NCI-H2029 (cell line): ENCODE measurements around the gene PDE4D.
"Not testable (repeated sequence)": the region's sequence is repeated elsewhere in the genome, so short reads cannot be mapped to it uniquely, and the experiment has no call there.

Source experiments
- DNase-seq: peaks from one replicate; lab custom pipeline; 2025; lab: John Stamatoyannopoulos, UW

Gene PDE4D

DNA sequence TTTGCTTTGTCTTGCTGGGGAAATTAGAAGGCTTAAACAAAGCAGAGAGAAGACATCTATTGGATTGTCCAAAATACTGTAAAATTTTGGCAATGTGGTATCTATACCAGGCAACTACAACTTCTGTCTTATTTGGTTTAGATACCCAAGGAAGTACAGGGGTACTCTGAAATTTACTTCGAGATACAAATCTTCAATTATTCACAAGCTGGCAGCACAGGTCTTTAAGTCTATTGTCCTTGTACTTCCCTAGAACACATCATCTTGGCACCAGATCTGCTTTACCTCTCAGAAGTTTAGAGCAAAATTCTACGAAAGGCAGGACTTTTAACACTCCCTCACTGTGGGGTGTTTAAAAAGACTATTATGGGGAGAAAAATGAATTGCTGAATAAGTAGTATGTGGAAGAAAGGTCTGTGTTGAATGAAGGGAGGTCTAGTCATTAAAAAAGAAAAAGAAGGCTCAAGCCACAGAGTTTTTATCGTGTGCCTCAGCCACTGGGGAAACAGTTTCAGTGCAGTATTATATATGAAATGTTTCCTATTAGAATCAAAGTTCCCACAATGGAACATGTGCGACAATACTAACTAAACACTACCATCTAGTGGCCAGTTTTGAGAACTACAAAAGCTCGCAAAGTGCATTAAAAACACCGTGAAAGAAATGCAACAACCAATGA, 93.7 kb downstream of the PDE4D start:
- peak; percentile 38 for DNase-seq

GRCh38 chr5:59798862-59799667, 94.5 kb downstream of the PDE4D start:
- peak; percentile 41 for DNase-seq

GRCh38 chr5:59795141-59795540, 98.4 kb downstream of the PDE4D start:
- DNase-seq: no peak

DNA sequence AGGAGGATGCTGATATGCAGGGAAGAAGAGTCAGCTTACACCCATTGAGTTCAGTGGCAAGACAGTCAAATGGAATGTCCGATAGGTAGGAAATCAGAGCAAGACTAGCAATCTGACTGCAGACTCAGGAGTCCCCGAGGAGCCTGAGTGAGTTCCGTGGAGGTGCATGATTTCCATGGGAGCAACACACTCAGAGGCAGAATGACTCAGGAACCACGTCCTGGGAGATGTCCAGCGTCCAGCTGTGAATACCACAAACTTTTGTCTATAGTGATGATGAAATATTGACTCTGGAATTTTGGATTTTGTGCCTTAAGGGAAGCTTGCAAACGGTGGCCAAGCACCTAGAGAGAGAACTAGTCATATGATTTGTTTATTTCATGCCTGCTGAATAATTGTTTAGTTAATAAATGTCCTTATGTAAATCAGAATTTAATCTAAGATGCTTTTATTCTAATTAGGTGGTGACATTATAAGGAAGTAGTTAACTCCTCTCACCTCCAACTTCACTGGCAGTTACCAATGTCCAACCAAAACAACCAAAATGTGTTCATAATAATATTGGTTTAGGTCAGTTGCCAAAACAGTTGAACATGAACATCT, 100.4 kb downstream of the PDE4D start:
- DNase-seq: no peak

GRCh38 chr5:59791617-59792016, 101.9 kb downstream of the PDE4D start:
- no peak for DNase-seq

GRCh38 chr5:59790776-59791475, 102.6 kb downstream of the PDE4D start:
- no peak for DNase-seq

- DNase-seq: no peak
These were observed 103.2 kb downstream of the PDE4D start for GRCh38 chr5:59790376-59790775.

- no peak for DNase-seq
These were observed 103.6 kb downstream of the PDE4D start for GRCh38 chr5:59789894-59790293.

DNA sequence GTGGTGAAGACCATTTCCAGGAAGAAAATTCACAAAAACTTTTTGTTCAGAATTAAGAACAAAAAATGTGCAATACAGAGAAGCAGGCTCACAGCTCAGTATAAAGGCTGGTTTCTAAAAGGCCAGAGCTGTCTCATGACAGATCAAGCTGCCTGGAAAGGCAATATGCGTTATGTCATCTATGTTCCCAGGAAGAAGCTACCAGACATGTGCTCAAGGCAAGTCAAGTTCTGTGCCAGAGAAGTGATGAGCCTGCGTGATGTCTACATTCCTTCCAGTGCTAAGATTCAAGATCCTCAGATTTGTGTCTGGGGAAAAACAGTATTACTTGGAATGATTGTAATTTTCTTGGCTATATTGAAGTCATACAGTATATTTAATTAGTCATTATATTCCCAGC, 104.3 kb downstream of the PDE4D start:
- no peak for DNase-seq

DNA sequence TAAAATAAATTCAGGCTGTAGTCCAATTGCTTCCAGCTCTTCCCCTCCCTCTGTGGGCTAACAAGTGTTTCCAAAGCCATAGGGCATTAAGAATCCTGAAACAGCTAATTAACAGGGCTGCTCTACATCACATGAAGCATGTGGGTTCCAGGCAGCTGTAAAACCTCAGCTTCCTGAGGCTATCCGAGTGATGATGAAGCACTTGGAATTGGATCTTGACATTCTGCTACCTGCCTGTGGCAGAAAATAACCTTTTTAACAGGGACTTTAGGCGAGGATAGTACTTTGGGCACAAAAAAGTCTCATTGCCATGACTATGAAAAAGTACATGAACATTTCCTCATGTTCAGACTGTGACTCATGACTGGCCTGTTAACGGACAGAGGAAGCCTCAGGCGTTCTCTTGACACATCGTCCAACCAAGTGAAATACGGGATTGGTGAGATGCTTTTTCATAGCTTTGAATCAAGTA, 107.2 kb downstream of the PDE4D start:
- no peak for DNase-seq

DNA sequence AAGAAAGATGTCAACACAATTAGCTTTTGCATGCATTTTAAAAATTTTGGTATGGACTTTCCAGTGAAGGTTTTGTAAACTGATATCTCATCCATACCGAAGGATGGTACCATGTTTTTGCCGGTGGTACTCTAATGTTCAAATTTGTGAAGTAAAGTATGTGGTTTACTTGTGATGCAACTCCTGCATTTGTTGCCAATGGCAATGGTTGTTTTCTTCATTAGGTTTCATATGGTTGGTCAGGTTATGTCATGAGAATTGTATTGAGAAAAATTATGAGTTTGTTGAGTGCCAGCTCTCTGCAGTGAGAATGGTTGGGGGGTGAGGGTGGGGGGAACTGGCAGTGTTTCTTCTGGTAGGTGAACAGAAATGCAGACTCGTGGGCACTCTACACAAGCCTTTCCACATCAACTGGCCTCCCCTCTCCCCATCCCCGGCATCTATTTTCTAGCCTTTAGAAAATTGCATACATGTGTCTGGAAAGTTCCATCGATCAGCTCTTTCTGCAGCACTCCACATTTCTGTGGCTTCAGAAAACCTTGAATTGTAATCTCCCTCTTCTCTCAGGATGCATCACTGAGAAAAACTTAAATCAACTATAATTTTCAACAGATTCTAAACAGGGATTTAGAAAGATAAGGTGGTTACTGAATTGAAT, 107.7 kb downstream of the PDE4D start:
- no peak for DNase-seq

DNA sequence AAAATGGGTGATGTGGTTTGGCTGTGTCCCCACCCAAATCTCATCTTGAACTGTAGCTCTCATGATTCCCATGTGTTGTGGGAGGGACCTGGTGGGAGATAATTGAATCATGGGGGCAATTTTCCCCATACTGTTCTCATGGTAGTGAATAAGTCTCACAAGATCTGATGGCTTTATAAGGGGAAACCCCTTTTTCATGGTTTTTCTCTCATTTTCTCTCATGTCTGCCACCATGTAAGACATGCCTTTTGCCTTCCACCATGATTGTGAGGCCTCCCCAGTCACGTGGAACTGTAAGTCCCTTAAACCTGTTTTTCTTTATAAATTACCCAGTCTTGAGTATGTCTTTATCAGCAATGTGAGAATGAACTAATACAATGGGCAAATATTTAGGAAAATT, 108.8 kb downstream of the PDE4D start:
- DNase-seq: not testable (repeated sequence)

DNA sequence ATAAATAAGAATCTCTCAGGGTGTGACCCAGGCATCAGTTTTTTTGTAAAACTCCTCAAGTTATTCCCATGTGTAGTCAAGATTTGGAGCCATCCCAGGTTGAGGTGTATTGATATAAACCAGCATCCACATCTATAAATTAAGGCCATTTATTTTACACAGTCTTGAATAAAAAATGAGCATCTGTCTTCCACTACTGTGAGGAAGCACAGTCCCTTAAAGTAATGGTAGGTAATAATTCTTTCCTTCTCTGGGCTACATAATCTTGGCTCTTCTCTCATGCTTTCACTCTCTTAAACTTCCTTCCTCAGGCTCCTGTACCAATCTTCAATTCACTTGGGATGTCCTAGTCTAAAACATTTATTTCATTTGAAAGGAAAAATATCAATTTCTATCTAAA, 110.3 kb downstream of the PDE4D start:
- DNase-seq: no peak

DNA sequence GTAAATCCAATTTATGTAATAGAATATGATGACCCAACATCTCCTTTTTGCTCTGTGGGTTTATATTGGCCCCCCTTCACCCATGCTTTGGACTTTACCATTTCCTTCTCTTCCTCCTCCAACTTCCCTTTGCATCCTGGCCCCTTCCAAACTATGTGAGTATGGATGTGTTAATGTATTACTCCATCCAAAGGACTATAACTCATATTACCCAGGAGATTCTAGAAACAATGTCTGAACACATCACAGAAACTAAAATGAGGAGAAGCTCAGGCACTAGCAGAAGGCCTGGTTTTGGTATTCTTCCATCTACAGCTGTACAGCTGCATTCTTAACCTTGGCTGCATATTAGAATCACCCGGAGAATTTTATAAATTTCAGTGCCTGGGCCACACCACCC, 110.7 kb downstream of the PDE4D start:
- DNase-seq: no peak

- no peak for DNase-seq
These were observed 114.1 kb downstream of the PDE4D start for GRCh38 chr5:59779453-59779852.

- DNase-seq: no peak
These were observed 116.5 kb downstream of the PDE4D start for GRCh38 chr5:59777028-59777427.

GRCh38 chr5:59773294-59773693, 120.2 kb downstream of the PDE4D start:
- DNase-seq: no peak

GRCh38 chr5:59772757-59773156, 120.8 kb downstream of the PDE4D start:
- DNase-seq: no peak

DNA sequence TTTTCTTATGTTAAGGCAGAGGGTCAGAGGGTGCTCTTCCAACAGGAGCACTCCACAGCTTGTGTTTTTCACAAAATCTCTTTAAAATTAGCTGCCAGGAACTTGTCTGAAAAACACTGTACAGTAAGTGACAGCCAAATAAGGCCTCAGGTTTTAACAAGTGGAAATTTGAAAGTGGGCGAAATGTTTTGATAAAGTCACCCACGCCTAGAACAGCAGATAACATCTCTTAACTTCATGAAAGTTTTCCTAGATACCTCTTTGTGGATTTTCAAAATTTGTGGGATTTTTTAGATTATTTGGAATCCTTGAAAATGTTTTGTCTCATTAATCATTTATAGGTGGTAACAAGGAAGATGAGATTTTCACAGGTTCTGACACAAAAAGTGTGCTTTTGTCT, 121.3 kb downstream of the PDE4D start:
- no peak for DNase-seq

DNA sequence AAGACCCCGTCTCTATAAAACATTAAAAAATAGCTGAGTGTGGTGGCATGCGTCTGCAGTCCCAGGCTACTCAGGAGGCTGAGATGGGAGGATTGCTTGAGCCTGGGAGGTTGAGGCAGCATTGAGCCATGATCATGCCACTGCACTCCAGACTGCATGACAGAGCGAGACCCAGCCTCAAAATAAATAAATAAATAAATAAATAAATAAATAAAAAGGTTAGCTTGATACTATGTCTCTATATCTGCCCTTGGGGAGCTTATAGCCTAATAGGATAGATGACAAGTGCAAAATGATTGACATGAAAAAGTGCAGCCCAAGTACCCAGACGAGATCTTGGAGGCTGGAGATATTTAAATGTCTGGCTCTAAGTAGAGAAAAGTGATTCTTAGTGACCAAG, 122.6 kb downstream of the PDE4D start:
- no peak for DNase-seq

DNA sequence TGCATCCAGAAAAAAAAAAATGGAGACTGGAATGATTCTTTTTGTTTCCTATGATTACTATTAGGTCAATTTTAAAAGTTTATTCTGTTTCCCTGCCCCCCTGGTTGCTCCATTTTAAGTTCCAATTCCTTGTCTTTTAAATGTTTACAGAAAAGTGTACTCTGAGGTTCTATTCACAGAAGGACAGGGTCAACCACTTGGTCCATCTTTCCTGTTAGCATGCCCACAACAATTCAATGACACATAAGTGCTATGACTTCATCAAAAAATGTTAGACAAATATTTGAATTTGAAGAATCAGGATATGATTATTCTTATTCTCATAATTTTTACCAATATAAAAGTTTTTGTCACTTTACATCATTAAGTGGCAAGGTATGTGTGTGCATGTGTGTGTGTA, 123.7 kb downstream of the PDE4D start:
- no peak for DNase-seq

GRCh38 chr5:59769041-59769360, 124.5 kb downstream of the PDE4D start:
- no peak for DNase-seq
